Naive thymus-derived CD8-positive, alpha-beta T cell (primary cell): ENCODE data around the gene TMF1. TPM values are rescaled to one million over a fixed set of nuclear protein-coding genes. Genes with fewer than 3 reads are reported as not detected.

Experiments
- ATAC-seq, 2 donors: fragments of 150-1000 bp; cut with Tn5 transposase in 1 of 2; sonication (Bioruptor Pico), chemical (Tn5 transposase) in 1 of 2; 1 replicate in 1 of 2; 2 replicates in 1 of 2; pipeline ENCODE4 v1.10.0; 2021; ENCODE audit warnings: mild to moderate bottlenecking in 2 of 2, moderate library complexity in 2 of 2
- POLR2A ChIA-PET: fragments of 350-600 bp; sonication (Branson Sonifier 250); formaldehyde crosslinking; loops from one replicate; lab custom pipeline; 2021; ENCODE audit warnings: antibody characterized with exemption; lab: Charles Lee
- DNase-seq, 10 donors: peaks; one replicate each; pipeline versions ENCODE4 v3.0.0 to v3.0.0-alpha.2; 2020 to 2022
- H3K27ac Mint-ChIP-seq, 10 donors: one replicate each; pipeline ENCODE4 v1.8.0; 2020 to 2022; ENCODE audit warnings: mild to moderate bottlenecking in 10 of 10, mixed read lengths in 10 of 10, moderate library complexity in 4 of 10, inconsistent platforms in 1 of 10
- H3K27me3 Mint-ChIP-seq, 5 donors: one replicate each; pipeline ENCODE4 v1.8.0; 2021 to 2022; ENCODE audit warnings: mixed read lengths in 5 of 5
- H3K36me3 Mint-ChIP-seq, 3 donors: one replicate each; pipeline ENCODE4 v1.8.0; 2020 to 2022; ENCODE audit warnings: mixed read lengths in 3 of 3, mild to moderate bottlenecking in 2 of 3, inconsistent platforms in 1 of 3
- H3K4me1 Mint-ChIP-seq, 4 donors: one replicate each; pipeline ENCODE4 v1.8.0; 2021 to 2022; ENCODE audit warnings: mixed read lengths in 4 of 4
- H3K4me3 Mint-ChIP-seq, 10 donors: one replicate each; pipeline ENCODE4 v1.8.0; 2020 to 2022; ENCODE audit warnings: mild to moderate bottlenecking in 10 of 10, mixed read lengths in 10 of 10, moderate library complexity in 6 of 10, inconsistent platforms in 1 of 10
- H3K9me3 Mint-ChIP-seq, 9 donors: one replicate each; pipeline ENCODE4 v1.8.0; 2020 to 2022; ENCODE audit warnings: mixed read lengths in 9 of 9, mild to moderate bottlenecking in 3 of 9, inconsistent platforms in 1 of 9, moderate library complexity in 1 of 9
- polyA plus RNA-seq, 3 donors: library from polyadenylated mRNA; unstranded; fragments of 300-500 nt; fragmentation: Illumina TruSeq; gene quantifications; one replicate each; pipeline ENCODE4 v1.2.3, GENCODE V29; 2021
- total RNA-seq, 8 experiments: library from RNA in 2 of 8; stranded (reverse) in 2 of 8; gene quantifications; one replicate each; pipeline ENCODE4 v1.2.3 and lab custom pipeline; 2021 to 2026

Gene TMF1, protein sequence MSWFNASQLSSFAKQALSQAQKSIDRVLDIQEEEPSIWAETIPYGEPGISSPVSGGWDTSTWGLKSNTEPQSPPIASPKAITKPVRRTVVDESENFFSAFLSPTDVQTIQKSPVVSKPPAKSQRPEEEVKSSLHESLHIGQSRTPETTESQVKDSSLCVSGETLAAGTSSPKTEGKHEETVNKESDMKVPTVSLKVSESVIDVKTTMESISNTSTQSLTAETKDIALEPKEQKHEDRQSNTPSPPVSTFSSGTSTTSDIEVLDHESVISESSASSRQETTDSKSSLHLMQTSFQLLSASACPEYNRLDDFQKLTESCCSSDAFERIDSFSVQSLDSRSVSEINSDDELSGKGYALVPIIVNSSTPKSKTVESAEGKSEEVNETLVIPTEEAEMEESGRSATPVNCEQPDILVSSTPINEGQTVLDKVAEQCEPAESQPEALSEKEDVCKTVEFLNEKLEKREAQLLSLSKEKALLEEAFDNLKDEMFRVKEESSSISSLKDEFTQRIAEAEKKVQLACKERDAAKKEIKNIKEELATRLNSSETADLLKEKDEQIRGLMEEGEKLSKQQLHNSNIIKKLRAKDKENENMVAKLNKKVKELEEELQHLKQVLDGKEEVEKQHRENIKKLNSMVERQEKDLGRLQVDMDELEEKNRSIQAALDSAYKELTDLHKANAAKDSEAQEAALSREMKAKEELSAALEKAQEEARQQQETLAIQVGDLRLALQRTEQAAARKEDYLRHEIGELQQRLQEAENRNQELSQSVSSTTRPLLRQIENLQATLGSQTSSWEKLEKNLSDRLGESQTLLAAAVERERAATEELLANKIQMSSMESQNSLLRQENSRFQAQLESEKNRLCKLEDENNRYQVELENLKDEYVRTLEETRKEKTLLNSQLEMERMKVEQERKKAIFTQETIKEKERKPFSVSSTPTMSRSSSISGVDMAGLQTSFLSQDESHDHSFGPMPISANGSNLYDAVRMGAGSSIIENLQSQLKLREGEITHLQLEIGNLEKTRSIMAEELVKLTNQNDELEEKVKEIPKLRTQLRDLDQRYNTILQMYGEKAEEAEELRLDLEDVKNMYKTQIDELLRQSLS
- total RNA-seq (10 to 100 TPM; 38.5 to 43.7 TPM), polyA plus RNA-seq (10 to 100 TPM; 28.0 to 34.7 (median 34.6) TPM), total RNA-seq (lab: John Stamatoyannopoulos, UW) (107 to 293 (median 145) reads per million in 6 experiments)

DNA sequence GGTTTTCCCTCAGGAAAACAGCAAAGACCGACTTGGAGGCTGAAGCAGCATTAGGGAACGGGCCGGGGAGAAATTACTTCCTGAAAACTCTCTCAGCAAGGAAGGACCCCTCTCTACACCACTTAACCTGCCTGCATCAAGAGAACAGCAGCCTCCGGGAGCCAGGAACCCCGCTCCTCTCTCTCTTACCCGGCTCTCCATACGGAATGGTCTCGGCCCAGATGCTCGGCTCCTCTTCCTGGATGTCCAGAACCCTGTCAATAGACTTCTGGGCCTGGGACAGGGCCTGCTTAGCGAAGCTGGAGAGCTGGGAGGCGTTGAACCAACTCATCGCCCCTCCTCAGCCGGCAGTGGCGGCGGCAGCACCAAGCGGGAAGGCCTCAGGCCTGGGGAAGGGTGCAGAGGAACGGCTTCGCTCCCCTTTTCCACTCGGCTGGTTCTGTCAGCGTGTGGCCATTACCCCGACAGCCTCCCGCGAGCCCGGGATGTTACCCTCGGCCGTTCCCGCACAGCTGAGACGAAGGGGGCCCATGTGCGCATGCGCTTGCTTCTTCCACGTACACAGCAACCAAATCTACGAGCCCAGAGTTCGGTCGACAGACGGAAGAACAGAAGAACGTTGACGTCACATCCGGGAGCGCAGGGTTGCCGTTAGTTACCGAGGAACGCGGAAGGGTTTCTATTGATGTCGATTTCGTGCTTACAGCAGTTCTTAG, at the start of gene TMF1:
TMF1 (minus strand) TSS at position 578 of the 716 bp plus-strand sequence; CDS start at position 331, 247 bp downstream.
- Mint-ChIP-seq H3K36me3 (peaks cover 11 to 24% (median 17%) of the 10 kb centered on the region in 3 donors), H3K4me3 (peak within 1 kb of the TSS; percentile 95 to 99 (median 98)), H3K27ac (peak within 1 kb of the TSS; percentile 90 to 99 (median 98)), H3K9me3 (no peaks in the 10 kb centered on the region), H3K4me1 (peaks cover 22 to 55% (median 43%) of the 10 kb centered on the region in 4 donors), H3K27me3 (no peaks in the 10 kb centered on the region)
- POLR2A ChIA-PET, result interaction anchor here (0.7 to 5.1 kb wide), 12 partner anchors 9 to 53 kb away, joined by 3 to 63 read pairs (median 7); partner anchors contain the start of genes ARL6IP5, EOGT and UBA3
- peak; percentile 92 to 99 (median 98) for DNase-seq
- peak; percentile 89 for ATAC-seq

DNA sequence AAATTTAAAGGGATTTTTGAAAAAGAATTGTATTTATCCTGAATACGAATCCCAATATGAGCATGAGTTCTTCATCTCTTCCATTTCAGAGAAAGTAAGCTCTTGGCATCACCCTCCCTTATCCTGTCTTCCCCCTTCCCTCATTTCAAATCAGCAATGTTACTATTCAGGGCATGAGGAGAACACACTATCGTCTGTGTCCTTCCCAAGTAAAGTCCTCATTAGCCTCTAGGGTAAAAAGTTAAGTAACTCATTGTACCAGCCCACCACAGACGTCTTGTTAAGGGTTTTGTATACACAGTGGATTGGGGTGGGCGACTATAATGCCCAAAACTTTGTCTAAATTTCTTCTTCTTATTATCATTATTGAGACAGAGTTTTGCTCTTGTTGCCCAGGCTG, 47.4 kb upstream of the TMF1 start:
- H3K36me3 Mint-ChIP-seq, result peaks cover 0 to 64% (median 34%) of the 10 kb centered on the region in 3 donors
- DNase-seq (no peak), ATAC-seq (no peak)
- H3K4me3 Mint-ChIP-seq, result peak overlapping the region in 4 of 10 donors; percentile 3 to 58 (median 27)
- H3K27me3 Mint-ChIP-seq, result no peaks in the 10 kb centered on the region
- H3K9me3 Mint-ChIP-seq, result no peaks in the 10 kb centered on the region
- peaks cover 38 to 80% (median 65%) of the 10 kb centered on the region in 4 donors for H3K4me1 Mint-ChIP-seq
- peak overlapping the region in 9 of 10 donors; percentile 55 to 89 (median 83) for H3K27ac Mint-ChIP-seq
- POLR2A ChIA-PET, result interaction anchor here (1.2 to 1.8 kb wide), 2 partner anchors 9 to 47 kb away, joined by 5 to 8 read pairs; partner anchors contain the start of gene TMF1

DNA sequence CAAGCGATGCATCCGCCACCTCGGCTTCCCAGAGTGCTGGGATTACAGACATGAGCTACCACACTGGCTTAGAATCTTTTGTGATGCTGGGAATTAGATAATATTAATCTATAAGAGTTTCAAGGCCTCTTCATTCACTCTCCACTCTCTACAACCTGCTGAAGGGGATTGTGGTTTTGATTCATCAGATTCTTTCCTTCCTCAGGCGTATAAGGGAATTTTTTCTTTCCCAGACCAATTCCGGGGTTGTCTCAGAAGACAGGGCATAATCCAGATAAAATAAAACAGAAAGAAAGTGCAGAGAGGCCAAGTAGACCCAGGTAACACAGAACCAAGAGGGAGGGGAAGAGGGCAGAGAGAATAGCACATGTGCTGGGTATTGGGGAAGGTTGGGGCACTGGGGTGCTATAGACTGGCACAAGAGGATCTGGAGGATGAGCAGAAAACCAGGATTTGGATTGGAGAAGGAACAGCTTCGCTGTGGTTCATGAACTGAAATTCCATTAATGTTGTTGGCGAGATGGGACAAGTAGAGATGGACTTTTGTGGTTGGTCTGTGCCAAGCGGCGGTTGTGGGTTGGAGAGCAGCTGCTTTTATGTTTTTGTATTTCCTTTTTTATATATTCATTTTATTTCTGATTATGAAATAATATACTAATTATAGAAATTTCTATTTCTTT, 45.4 kb upstream of the TMF1 start:
- Mint-ChIP-seq H3K27me3 (no peaks in the 10 kb centered on the region), H3K36me3 (peaks cover 0 to 55% (median 19%) of the 10 kb centered on the region in 3 donors)
- DNase-seq, result no peak

DNA sequence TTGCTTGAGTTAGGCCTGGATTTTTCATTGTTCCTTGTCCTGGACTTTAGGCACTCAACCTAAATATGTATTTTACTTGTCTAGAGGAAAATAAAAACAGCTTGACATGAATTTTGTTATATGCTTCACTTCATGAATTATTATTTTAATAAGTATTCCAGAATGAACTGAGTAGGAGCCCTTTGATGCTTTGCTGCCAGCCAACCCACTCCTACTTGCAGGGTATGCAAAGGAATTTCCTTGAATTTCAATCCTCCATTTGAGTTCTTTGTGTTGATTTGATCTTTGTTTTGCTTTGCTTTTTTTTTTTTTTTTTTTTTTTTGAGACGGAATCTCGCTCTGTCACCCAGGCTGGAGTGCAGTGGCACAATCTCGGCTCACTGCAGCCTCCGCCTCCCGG, 44.2 kb upstream of the TMF1 start:
- DNase-seq (no peak), ATAC-seq (no peak)
- H3K4me3 Mint-ChIP-seq, result peak overlapping the region in 8 of 10 donors; percentile 40 to 93 (median 70)
- H3K4me1 Mint-ChIP-seq, result peaks cover 41 to 84% (median 78%) of the 10 kb centered on the region in 4 donors
- no peaks in the 10 kb centered on the region for H3K27me3 Mint-ChIP-seq
- POLR2A ChIA-PET, result interaction anchor here (1.3 to 2.5 kb wide), 2 partner anchors 8 to 12 kb away, joined by 3 to 10 read pairs; partner anchors contain the start of gene ARL6IP5
- peaks cover 0 to 48% (median 9%) of the 10 kb centered on the region in 3 donors for H3K36me3 Mint-ChIP-seq
- H3K9me3 Mint-ChIP-seq, result no peaks in the 10 kb centered on the region
- H3K27ac Mint-ChIP-seq, result peak overlapping the region; percentile 79 to 98 (median 93)

More for the DNA sequence above, 45.4 kb upstream of the TMF1 start:
- H3K4me3 Mint-ChIP-seq, result peak overlapping the region in 9 of 10 donors; percentile 11 to 64 (median 53)
- H3K9me3 Mint-ChIP-seq, result no peaks in the 10 kb centered on the region
- H3K4me1 Mint-ChIP-seq, result peaks cover 36 to 85% (median 71%) of the 10 kb centered on the region in 4 donors
- peak overlapping the region; percentile 79 to 98 (median 91) for H3K27ac Mint-ChIP-seq
- POLR2A ChIA-PET, result interaction anchor here (1.4 kb wide), 1 partner anchor 11 kb away, joined by 5 read pairs; no protein-coding TSS in a partner anchor
- ATAC-seq, result no peak

DNA sequence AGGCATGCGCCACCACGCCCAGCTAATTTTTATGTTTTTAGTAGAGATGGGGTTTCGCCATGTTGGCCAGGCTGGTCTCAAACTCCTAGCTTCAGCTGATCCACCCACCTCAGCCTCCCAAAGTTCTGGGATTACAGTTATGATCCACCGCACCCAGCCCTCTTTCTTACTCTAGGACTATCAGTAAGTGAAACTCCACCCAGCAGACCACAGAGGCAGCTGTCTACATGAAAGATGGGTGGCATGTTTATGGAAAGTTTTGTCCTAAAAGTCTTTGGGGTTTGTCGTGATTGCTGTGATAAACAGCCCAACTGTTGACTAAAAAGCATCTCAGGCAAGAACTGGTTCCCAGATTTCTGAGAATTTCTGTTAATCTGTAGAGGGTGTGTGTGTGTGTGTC, 43.5 kb upstream of the TMF1 start:
- H3K27me3 Mint-ChIP-seq, result no peaks in the 10 kb centered on the region
- peak overlapping the region; percentile 21 to 93 (median 76) for H3K4me3 Mint-ChIP-seq
- H3K36me3 Mint-ChIP-seq, result peaks cover 0 to 50% (median 9%) of the 10 kb centered on the region in 3 donors
- peak in 1 of 2 donors; percentile 31 for ATAC-seq
- DNase-seq, result peak in 2 of 10 donors; percentile 15 to 22
- H3K4me1 Mint-ChIP-seq, result peaks cover 44 to 84% (median 82%) of the 10 kb centered on the region in 4 donors
- POLR2A ChIA-PET, result interaction anchor here (0.7 to 2.5 kb wide), 5 partner anchors 9 to 43 kb away, joined by 3 to 10 read pairs (median 3); partner anchors contain the start of genes ARL6IP5 and TMF1
- H3K27ac Mint-ChIP-seq, result peak overlapping the region; percentile 79 to 98 (median 93)
- H3K9me3 Mint-ChIP-seq, result no peaks in the 10 kb centered on the region

DNA sequence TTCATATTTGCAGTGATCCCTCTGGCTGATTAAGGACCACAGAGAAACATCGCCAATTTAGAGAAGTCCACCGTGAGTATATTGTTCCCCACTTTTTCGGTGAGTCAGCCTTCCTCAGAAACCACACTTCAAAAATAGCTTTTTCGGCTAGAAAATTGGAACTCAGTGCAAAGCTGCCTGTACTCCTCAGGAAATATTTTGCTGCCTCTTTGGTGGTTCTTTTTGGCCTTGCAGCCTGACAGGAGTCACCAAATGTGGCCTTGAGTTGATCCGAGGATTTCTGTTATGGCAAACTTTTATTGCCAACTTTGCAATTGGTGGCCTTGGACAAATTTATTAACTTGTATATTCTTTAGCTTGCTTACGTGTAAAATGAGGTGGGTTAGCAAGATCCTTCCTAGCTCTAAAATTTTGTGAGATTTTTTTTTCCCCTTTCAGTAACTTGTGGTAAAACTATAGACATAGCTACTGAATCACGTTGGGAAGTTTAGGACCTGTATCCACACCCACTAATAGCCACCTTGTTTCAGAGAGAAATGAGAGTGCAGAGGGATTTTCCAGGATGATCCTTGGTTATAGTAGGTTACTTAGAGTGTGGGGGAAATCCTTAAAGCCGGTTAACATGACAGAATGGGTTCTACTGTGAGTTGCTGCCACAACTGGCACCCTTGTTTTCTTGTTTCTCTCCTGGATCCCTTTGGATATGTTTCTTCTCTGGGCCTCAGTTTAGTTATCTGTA, 42.5 kb upstream of the TMF1 start:
- H3K36me3 Mint-ChIP-seq, result peaks cover 0 to 54% (median 8%) of the 10 kb centered on the region in 3 donors
- ATAC-seq, result peak in 1 of 2 donors; percentile 6
- DNase-seq, result no peak

DNA sequence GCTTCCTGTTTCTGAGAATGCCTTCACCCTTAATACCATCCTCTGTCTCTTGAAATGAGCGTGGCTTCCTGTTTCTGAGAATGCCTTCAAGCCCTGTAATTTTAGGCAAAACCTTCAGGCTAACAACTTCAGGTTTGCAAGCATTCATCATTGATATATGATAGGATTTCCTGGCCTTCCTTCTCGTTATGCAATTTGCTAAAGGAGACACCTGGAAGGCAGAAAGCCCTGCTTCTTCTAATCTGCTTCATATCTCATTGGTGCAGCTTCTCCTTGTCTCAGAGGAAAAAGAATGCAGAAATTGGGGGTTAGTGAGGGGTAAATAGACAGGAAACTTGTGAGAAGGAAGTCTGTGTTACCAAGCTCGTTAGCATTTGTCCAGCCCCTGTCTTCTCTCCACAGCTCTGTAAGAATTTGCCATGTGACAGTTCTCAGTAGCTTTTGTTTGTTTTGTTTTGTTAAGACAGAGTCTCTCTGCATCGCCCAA, 39.9 kb upstream of the TMF1 start:
- Mint-ChIP-seq H3K27ac (peak overlapping the region; percentile 89 to 98 (median 96)), H3K27me3 (no peaks in the 10 kb centered on the region), H3K9me3 (no peaks in the 10 kb centered on the region), H3K36me3 (peaks cover 0 to 48% (median 4%) of the 10 kb centered on the region in 3 donors), H3K4me1 (peaks cover 40 to 97% (median 82%) of the 10 kb centered on the region in 4 donors), H3K4me3 (peak overlapping the region; percentile 63 to 93 (median 84))
- ATAC-seq, result peak; percentile 68 to 86
- POLR2A ChIA-PET, result interaction anchor here (0.7 to 4.3 kb wide), 9 partner anchors 8 to 1380 kb away, joined by 4 to 30 read pairs (median 7); partner anchors contain the start of genes ARL6IP5, EOGT, TMF1 and UBA3
- peak in 5 of 10 donors; percentile 31 to 67 (median 58) for DNase-seq

More for the DNA sequence above, 42.5 kb upstream of the TMF1 start:
- POLR2A ChIA-PET, result interaction anchor here (1.0 to 4.3 kb wide), 4 partner anchors 10 to 42 kb away, joined by 3 to 30 read pairs (median 8); partner anchors contain the start of genes ARL6IP5 and TMF1
- H3K4me1 Mint-ChIP-seq, result peaks cover 44 to 87% (median 85%) of the 10 kb centered on the region in 4 donors
- peak overlapping the region; percentile 41 to 93 (median 75) for H3K4me3 Mint-ChIP-seq
- H3K27me3 Mint-ChIP-seq, result no peaks in the 10 kb centered on the region
- H3K27ac Mint-ChIP-seq, result peak overlapping the region; percentile 89 to 98 (median 97)
- H3K9me3 Mint-ChIP-seq, result no peaks in the 10 kb centered on the region

DNA sequence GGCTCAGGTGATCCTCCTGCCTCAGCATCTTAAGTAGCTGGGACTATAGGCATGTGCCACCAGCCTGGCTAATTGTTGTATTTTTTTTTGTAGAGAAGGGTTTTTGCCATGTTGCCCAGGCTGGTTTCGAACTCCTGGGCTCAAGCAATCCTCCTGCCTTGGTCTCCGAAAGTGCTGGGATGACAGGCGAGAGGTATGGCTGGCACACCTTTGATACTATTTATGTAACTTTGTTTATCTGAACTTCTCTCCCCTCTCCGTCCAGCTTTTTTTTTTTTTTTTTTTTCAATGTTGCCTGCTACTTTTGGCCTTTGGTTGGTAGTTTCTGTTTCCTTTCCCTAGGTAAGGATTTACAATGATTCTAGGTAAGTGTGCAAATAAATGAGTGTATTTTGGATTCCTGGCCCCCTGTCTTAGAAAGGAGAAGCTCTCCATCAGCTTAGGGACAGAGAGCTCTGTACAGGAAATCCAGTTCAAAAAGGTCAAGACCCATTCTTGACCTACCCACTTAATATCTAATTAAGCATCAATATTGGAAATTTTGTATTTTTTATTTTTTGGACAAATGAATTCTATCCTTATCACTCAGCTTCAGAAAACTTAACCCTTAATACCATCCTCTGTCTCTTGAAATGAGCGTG, 39.4 kb upstream of the TMF1 start:
- peak in 1 of 2 donors; percentile 4 for ATAC-seq
- no peak for DNase-seq

DNA sequence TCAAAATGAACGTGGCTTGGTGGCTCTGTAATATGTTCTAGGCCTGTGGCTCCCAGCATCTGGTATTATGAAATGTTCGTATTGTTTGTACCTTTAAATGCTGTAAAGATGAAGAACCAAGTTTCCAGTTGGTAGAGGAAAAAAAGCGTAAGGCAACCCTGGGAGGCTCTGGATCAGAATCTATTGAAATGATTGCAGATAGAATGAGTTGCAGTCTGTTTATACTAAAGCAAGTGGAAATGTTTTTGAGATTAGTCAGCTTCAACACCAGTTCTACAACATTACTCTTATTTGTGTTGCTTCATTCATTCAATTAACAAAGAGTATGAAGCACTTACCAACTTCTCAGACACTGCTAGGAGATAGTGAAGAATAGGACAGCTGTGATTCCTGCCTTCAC, 37.9 kb upstream of the TMF1 start:
- H3K36me3 Mint-ChIP-seq, result peaks cover 0 to 35% (median 7%) of the 10 kb centered on the region in 3 donors
- peak overlapping the region; percentile 29 to 93 (median 59) for H3K4me3 Mint-ChIP-seq
- H3K27ac Mint-ChIP-seq, result peak overlapping the region; percentile 55 to 98 (median 92)
- POLR2A ChIA-PET, result interaction anchor here (0.7 to 4.2 kb wide), 6 partner anchors 9 to 50 kb away, joined by 4 to 28 read pairs (median 6); partner anchors contain the start of gene UBA3
- DNase-seq (no peak), ATAC-seq (no peak)
- H3K27me3 Mint-ChIP-seq, result no peaks in the 10 kb centered on the region
- H3K4me1 Mint-ChIP-seq, result peaks cover 34 to 84% (median 73%) of the 10 kb centered on the region in 4 donors
- no peaks in the 10 kb centered on the region for H3K9me3 Mint-ChIP-seq

More for the DNA sequence above, 39.4 kb upstream of the TMF1 start:
- Mint-ChIP-seq H3K27ac (peak overlapping the region; percentile 89 to 98 (median 96)), H3K4me3 (peak overlapping the region; percentile 63 to 93 (median 84)), H3K27me3 (no peaks in the 10 kb centered on the region), H3K9me3 (no peaks in the 10 kb centered on the region), H3K36me3 (peaks cover 0 to 44% (median 4%) of the 10 kb centered on the region in 3 donors), H3K4me1 (peaks cover 39 to 92% (median 79%) of the 10 kb centered on the region in 4 donors)
- POLR2A ChIA-PET, result interaction anchor here (0.6 to 4.3 kb wide), 11 partner anchors 7 to 1380 kb away, joined by 3 to 30 read pairs (median 7); partner anchors contain the start of genes ARL6IP5, EOGT, TMF1 and UBA3
